Vagina (tissue), 2 donors: ENCODE measurements around the gene CFAP46. TPM values are rescaled to one million over a fixed set of nuclear protein-coding genes. Genes with fewer than 3 reads are reported as not detected.

Source experiments
- DNase-seq, 2 donors: peaks; one replicate each; pipeline ENCODE4 v3.0.0-alpha.2; 2017; ENCODE audit errors: extremely low spot score in 2 of 2
- H3K27ac ChIP-seq: fragments of 200-600 bp; sonication (generic); one replicate; pipeline ENCODE4 v1.5.1; 2019
- H3K27me3 ChIP-seq: fragments of 200-600 bp; sonication (generic); one replicate; pipeline ENCODE4 v1.5.1; 2019
- H3K36me3 ChIP-seq, 2 donors: fragments of 200-600 bp; sonication (generic); one replicate each; pipeline ENCODE4 v1.5.1; 2017 to 2019
- H3K4me1 ChIP-seq: fragments of 200-600 bp; sonication (generic); one replicate; pipeline ENCODE4 v1.5.1; 2019
- H3K4me3 ChIP-seq, 2 donors: fragments of 200-600 bp; sonication (generic); 1 replicate in 1 of 2; 2 replicates in 1 of 2; pipeline ENCODE4 v1.5.1; 2016 to 2019
- H3K9me3 ChIP-seq: fragments of 200-600 bp; sonication (generic); one replicate; pipeline ENCODE4 v1.5.1; 2019
- POLR2A ChIP-seq, 2 donors: fragments of 450-650 bp; IDR thresholded peaks; one replicate each; pipeline ENCODE4 v1.6.1; 2017; ENCODE audit warnings: antibody characterized with exemption in 2 of 2, mild to moderate bottlenecking in 2 of 2, moderate library complexity in 2 of 2
- POLR2AphosphoS5 ChIP-seq, 2 donors: sonication (generic); formaldehyde crosslinking; IDR thresholded peaks; one replicate each; pipeline ENCODE4 v1.9.0; 2017; ENCODE audit warnings: antibody characterized with exemption in 2 of 2, mild to moderate bottlenecking in 2 of 2, low read depth in 1 of 2; ENCODE audit not compliant: insufficient read depth in 1 of 2
- intact Hi-C: fragments of 100-400 bp; cut with DNase I; formaldehyde crosslinking; loops from one replicate; pipeline ENCODE4 v1.15.1; 2023
- total RNA-seq: library from RNA; depleted of rRNA; stranded (reverse); fragments of >200 nt; gene quantifications from one replicate; pipeline ENCODE4 v1.2.3, GENCODE V29; 2016
- TF ChIP-seq, protein P1 (sequence below), 3 experiments: fragments of 450-650 bp in 2 of 3; fragments of 200-600 bp in 1 of 3; sonication (generic) in 1 of 3; IDR thresholded peaks; one replicate each; pipeline ENCODE4 v1.5.1; 2017 to 2019; ENCODE audit warnings: antibody characterized with exemption in 3 of 3, mild to moderate bottlenecking in 2 of 3, moderate library complexity in 2 of 3

Gene CFAP46
- total RNA-seq, 1 donor from 2014 or later: not detected

DNA sequence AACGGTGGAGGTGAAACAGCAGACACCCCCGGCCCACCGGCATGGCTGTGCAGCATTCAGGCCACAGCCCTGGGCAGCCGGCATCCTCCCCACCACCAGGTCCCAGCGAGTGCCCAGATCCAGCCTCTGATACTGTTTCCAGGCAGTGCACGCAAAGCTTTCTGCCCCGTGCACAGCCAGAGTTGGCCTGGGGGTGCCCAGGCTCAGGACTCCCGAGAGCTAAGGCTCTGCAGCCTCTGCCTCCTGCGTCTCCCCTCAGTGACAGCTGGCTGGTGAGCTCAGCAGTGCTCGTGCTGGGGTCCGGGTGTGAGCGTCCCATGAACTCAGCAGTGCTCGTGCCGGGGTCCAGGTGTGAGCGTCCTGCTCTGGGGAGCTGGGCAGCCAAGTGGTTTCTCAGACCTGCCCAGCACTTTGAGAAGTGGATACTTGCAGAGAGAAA, 65.4 kb downstream of the CFAP46 start:
- Histone ChIP-seq H3K9me3 (no peaks in the 10 kb centered on the region), H3K27ac (no peak overlapping the region), H3K4me1 (peaks cover 5% of the 10 kb centered on the region), H3K4me3 (no peak overlapping the region), H3K27me3 (no peaks in the 10 kb centered on the region), H3K36me3 (no peaks in the 10 kb centered on the region)
- intact Hi-C loops: no loop called here
- TF ChIP-seq POLR2AphosphoS5 (IDR thresholded peaks at IDR 0.05; ENCODE audit: insufficient read depth in 1 of 2, low read depth in 1 of 2): no peak
- TF ChIP-seq, protein P1, sequence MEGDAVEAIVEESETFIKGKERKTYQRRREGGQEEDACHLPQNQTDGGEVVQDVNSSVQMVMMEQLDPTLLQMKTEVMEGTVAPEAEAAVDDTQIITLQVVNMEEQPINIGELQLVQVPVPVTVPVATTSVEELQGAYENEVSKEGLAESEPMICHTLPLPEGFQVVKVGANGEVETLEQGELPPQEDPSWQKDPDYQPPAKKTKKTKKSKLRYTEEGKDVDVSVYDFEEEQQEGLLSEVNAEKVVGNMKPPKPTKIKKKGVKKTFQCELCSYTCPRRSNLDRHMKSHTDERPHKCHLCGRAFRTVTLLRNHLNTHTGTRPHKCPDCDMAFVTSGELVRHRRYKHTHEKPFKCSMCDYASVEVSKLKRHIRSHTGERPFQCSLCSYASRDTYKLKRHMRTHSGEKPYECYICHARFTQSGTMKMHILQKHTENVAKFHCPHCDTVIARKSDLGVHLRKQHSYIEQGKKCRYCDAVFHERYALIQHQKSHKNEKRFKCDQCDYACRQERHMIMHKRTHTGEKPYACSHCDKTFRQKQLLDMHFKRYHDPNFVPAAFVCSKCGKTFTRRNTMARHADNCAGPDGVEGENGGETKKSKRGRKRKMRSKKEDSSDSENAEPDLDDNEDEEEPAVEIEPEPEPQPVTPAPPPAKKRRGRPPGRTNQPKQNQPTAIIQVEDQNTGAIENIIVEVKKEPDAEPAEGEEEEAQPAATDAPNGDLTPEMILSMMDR (IDR thresholded peaks at IDR 0.05): no peak
- DNase-seq: no peak

DNA sequence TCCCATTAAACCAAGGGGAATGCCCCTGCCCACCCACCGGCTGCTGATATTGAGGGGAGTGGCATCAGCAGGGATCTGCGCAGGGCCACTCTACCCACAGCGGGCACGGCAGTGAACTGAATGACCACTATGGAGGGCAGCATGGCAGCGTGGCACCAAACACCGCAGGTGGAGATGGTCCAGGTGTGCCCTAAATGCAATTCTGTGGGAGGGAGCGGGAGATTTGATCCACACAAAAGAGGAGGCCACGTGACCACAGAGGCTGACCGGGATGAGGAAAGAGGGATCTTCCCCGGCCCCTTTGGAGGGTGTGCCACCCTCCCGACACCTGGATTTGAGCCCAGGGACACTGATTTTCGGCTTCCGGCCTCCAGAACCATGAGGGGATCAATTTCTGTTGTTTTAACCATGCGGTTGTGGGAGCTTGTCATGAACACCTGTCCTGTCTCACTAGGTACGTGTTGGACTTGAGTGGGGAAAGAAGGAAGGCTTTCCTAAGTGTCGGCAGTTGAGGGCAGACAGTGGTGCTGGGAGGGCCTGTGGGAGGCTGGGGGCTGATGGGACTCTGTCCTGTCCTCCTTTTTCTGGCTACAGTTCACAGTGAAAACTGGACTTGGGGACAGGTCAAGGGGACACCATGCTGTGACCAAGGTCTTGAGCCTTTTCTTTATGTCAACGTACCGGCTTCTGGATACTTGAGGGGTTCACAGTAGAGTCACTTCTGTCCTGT, 66.1 kb downstream of the CFAP46 start:
- intact Hi-C loops: no loop called here
- Histone ChIP-seq H3K9me3 (no peaks in the 10 kb centered on the region), H3K27ac (no peak overlapping the region), H3K4me3 (no peak overlapping the region), H3K4me1 (peaks cover 5% of the 10 kb centered on the region), H3K36me3 (no peaks in the 10 kb centered on the region), H3K27me3 (no peaks in the 10 kb centered on the region)
- no peak for DNase-seq
- TF ChIP-seq, protein P1 (IDR thresholded peaks at IDR 0.05): no peak
- TF ChIP-seq POLR2AphosphoS5 (IDR thresholded peaks at IDR 0.05; ENCODE audit: insufficient read depth in 1 of 2, low read depth in 1 of 2) (no peak), POLR2A (IDR thresholded peaks at IDR 0.05) (no peak)

DNA sequence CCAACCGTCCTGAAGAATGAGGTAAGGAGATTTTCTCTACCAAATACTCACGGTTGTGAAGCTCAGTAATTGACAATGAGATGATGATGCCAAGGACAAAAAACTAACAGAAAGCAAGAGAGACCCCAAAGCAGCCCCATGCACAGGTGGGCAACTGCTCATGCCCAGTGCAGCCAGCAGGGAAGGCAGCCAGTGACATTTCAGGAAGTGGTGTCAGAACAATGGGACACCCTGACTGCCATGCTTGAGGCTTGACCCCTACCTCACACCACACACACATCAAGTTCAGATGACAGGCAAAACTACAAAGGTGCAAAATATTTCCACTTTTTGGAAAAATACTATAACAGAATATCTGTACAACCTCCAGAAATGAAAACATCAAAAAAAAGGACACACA, 66.9 kb downstream of the CFAP46 start:
- intact Hi-C loops: no loop called here
- TF ChIP-seq, protein P1 (IDR thresholded peaks at IDR 0.05): no peak
- no peak for TF ChIP-seq POLR2AphosphoS5 (IDR thresholded peaks at IDR 0.05; ENCODE audit: insufficient read depth in 1 of 2, low read depth in 1 of 2)
- H3K4me3 ChIP-seq: no peak overlapping the region
- H3K27me3 ChIP-seq: no peaks in the 10 kb centered on the region
- DNase-seq: no peak
- no peaks in the 10 kb centered on the region for H3K9me3 ChIP-seq
- no peak overlapping the region for H3K27ac ChIP-seq
- peaks cover 5% of the 10 kb centered on the region for H3K4me1 ChIP-seq
- no peaks in the 10 kb centered on the region for H3K36me3 ChIP-seq

DNA sequence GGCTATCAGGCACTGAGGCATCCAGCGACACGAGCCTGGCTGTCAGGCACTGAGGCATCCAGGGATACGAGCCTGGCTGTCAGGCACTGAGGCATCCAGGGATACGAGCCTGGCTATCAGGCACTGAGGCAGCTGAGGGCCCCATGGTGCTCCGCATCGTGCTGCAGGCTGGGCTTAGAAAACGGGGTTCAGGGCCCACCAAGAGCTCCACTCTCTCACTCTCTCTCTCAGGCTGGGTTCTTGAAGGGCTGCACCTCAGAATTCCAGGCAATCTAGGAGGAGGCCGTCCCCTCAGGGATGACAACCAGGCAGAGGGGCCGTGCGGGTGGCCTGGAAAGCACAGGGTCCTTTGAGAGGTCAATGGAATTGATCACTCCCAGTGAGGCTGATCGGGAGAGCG, 69.0 kb downstream of the CFAP46 start:
- TF ChIP-seq POLR2AphosphoS5 (IDR thresholded peaks at IDR 0.05; ENCODE audit: insufficient read depth in 1 of 2, low read depth in 1 of 2) (no peak), POLR2A (IDR thresholded peaks at IDR 0.05) (no peak)
- TF ChIP-seq, protein P1 (IDR thresholded peaks at IDR 0.05): no peak
- Histone ChIP-seq H3K4me3 (no peak overlapping the region), H3K36me3 (no peaks in the 10 kb centered on the region), H3K9me3 (no peaks in the 10 kb centered on the region), H3K27me3 (no peaks in the 10 kb centered on the region), H3K27ac (no peak overlapping the region), H3K4me1 (no peaks in the 10 kb centered on the region)
- no peak for DNase-seq
- intact Hi-C loops: no loop called here

DNA sequence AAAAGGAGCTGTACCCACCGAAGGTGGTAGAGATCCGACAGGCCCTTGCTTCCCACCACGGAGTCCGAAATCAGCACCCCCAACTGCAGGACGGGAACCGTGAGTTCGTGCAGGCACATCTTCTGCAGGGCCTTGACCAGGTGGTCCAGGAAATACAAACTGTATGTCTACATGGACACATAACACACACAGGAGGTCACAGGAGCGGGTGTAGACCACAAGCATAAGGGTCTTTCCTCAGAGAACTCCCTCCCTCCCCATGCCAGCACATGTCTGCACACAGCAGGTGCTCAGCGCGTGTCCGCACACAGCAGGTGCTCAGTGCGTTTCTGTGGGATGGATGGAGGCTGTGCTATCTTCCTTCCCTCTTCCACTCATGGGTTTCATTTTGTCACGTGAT, 69.7 kb downstream of the CFAP46 start:
- no peaks in the 10 kb centered on the region for H3K9me3 ChIP-seq
- H3K4me3 ChIP-seq: no peak overlapping the region
- H3K27me3 ChIP-seq: no peaks in the 10 kb centered on the region
- H3K36me3 ChIP-seq: no peaks in the 10 kb centered on the region
- TF ChIP-seq, protein P1 (IDR thresholded peaks at IDR 0.05): no peak
- TF ChIP-seq POLR2A (IDR thresholded peaks at IDR 0.05) (no peak), POLR2AphosphoS5 (IDR thresholded peaks at IDR 0.05; ENCODE audit: insufficient read depth in 1 of 2, low read depth in 1 of 2) (no peak)
- no peak overlapping the region for H3K27ac ChIP-seq
- no peaks in the 10 kb centered on the region for H3K4me1 ChIP-seq
- DNase-seq: no peak
- intact Hi-C loops: no loop called here
